B cell (primary cell): ENCODE data around the gene CHTF18. TPM values are rescaled to one million over a fixed set of nuclear protein-coding genes. Genes with fewer than 3 reads are reported as not detected.

Experiments
- ATAC-seq: fragments of 200-7000 bp; cut with Tn5 transposase; one replicate; pipeline ENCODE4 v1.10.0; 2021; ENCODE audit warnings: low read depth, mild to moderate bottlenecking, moderate number of reproducible peaks, moderate library complexity
- CTCF ChIA-PET: fragments of 350-600 bp; sonication (Branson Sonifier 250); formaldehyde crosslinking; loops from one replicate; lab custom pipeline; 2021; ENCODE audit warnings: antibody characterized with exemption, inconsistent platforms; lab: Charles Lee
- POLR2A ChIA-PET: fragments of 350-600 bp; sonication (Branson Sonifier 250); formaldehyde crosslinking; loops from one replicate; lab custom pipeline; 2021; ENCODE audit warnings: antibody characterized with exemption; lab: Charles Lee
- DNase-seq: peaks from one replicate; pipeline ENCODE4 v3.0.0; 2013
- H2AFZ ChIP-seq: 2 replicates; pipeline ENCODE4 v1.6.1; 2012; ENCODE audit warnings: mild to moderate bottlenecking, low read depth, low read length; ENCODE audit not compliant: insufficient read depth, poor library complexity, severe bottlenecking
- H3K27ac ChIP-seq, 2 donors: 1 replicate in 1 of 2; 2 replicates in 1 of 2; pipeline ENCODE4 v1.5.1; 2012 to 2013; ENCODE audit warnings: low read length in 2 of 2, mild to moderate bottlenecking in 2 of 2, moderate library complexity in 1 of 2
- H3K27me3 ChIP-seq, 4 experiments: fragments of 200-600 bp in 1 of 4; sonication (generic) in 1 of 4; replicated peaks in 1 of 4; 1 replicate in 2 of 4; 2 replicates in 2 of 4; pipeline versions ENCODE4 v1.6.1 to v1.7.0; 2013 to 2016; ENCODE audit warnings: low read length in 3 of 4, mild to moderate bottlenecking in 2 of 4, mixed read lengths in 1 of 4, moderate library complexity in 1 of 4; ENCODE audit not compliant: insufficient read depth in 4 of 4, control insufficient read depth in 3 of 4; ENCODE audit errors: control extremely low read depth in 1 of 4
- H3K36me3 ChIP-seq, 2 experiments: replicated peaks in 1 of 2; 1 replicate in 1 of 2; 2 replicates in 1 of 2; pipeline versions ENCODE4 v1.6.1 to v1.7.1; 2013; ENCODE audit warnings: low read length in 1 of 2; ENCODE audit not compliant: insufficient read depth in 2 of 2, control insufficient read depth in 1 of 2; ENCODE audit errors: control extremely low read depth in 1 of 2, extremely low read depth in 1 of 2
- H3K4me1 ChIP-seq, 2 donors: fragments of 200-600 bp in 1 of 2; sonication (generic) in 1 of 2; 1 replicate in 1 of 2; 2 replicates in 1 of 2; pipeline versions ENCODE4 v1.5.1 to v1.6.1; 2013 to 2017; ENCODE audit warnings: low read length in 2 of 2; ENCODE audit not compliant: control insufficient read depth in 2 of 2, insufficient read depth in 2 of 2
- H3K4me2 ChIP-seq: replicated peaks from 2 replicates; pipeline ENCODE3; 2012; ENCODE audit warnings: mild to moderate bottlenecking, low read depth, low read length; ENCODE audit not compliant: poor library complexity, severe bottlenecking
- H3K4me3 ChIP-seq, 5 experiments: fragments of 200-600 bp in 1 of 5; sonication (generic) in 1 of 5; 1 replicate in 3 of 5; 2 replicates in 2 of 5; pipeline versions ENCODE4 v1.5.1 to v1.7.0; 2011 to 2016; ENCODE audit warnings: low read length in 4 of 5, mild to moderate bottlenecking in 4 of 5, low read depth in 2 of 5, control low read depth in 1 of 5, moderate library complexity in 1 of 5; ENCODE audit not compliant: insufficient read depth in 1 of 5; ENCODE audit errors: control extremely low read depth in 1 of 5, extremely low read depth in 1 of 5
- H3K79me2 ChIP-seq: fragments of 200-600 bp; sonication (generic); one replicate; pipeline ENCODE4 v1.6.0; 2016; ENCODE audit warnings: low read length; ENCODE audit not compliant: control insufficient read depth, insufficient read depth
- H3K9ac ChIP-seq: fragments of 200-600 bp; sonication (generic); 2 replicates; pipeline ENCODE4 v1.6.1; 2017; ENCODE audit warnings: mild to moderate bottlenecking, low read length, moderate library complexity
- H3K9me3 ChIP-seq, 3 donors: one replicate each; pipeline versions ENCODE4 v1.6.1 to v1.7.1; 2013; ENCODE audit warnings: low read length in 2 of 3; ENCODE audit not compliant: control insufficient read depth in 2 of 3, insufficient read depth in 1 of 3; ENCODE audit errors: control extremely low read depth in 1 of 3
- H4K20me1 ChIP-seq: 2 replicates; pipeline ENCODE4 v1.6.0; 2012; ENCODE audit warnings: mild to moderate bottlenecking, low read length; ENCODE audit not compliant: insufficient read depth, control insufficient read depth, poor library complexity, severe bottlenecking
- H3K27ac Mint-ChIP-seq: one replicate; pipeline ENCODE4 v1.8.0; 2021; ENCODE audit warnings: mixed read lengths
- H3K27me3 Mint-ChIP-seq: one replicate; pipeline ENCODE4 v1.8.0; 2021; ENCODE audit warnings: mixed read lengths
- H3K4me1 Mint-ChIP-seq: one replicate; pipeline ENCODE4 v1.8.0; 2021; ENCODE audit warnings: mixed read lengths
- H3K4me3 Mint-ChIP-seq: one replicate; pipeline ENCODE4 v1.8.0; 2021; ENCODE audit warnings: mixed read lengths
- H3K9me3 Mint-ChIP-seq: one replicate; pipeline ENCODE4 v1.8.0; 2022; ENCODE audit warnings: mixed read lengths; ENCODE audit not compliant: insufficient read depth
- EZH2 ChIP-seq: IDR thresholded peaks from 2 replicates; pipeline ENCODE4 v1.6.1; 2012; ENCODE audit warnings: borderline replicate concordance, low read depth, mild to moderate bottlenecking, moderate library complexity, low read length; ENCODE audit not compliant: insufficient read depth, poor library complexity, severe bottlenecking
- WGBS: methylation state at CpG from one replicate; pipeline ENCODE4 v1.1.5; 2013; ENCODE audit warnings: missing lambda C conversion rate; ENCODE audit not compliant: insufficient coverage; 5-methylcytosine and 5-hydroxymethylcytosine counted together
- intact Hi-C: fragments of 100-400 bp; cut with micrococcal nuclease; formaldehyde crosslinking; loops from one replicate; pipeline ENCODE4 v1.10.0; 2022
- polyA plus RNA-seq: library from polyadenylated mRNA; depleted of rRNA; stranded (reverse); fragments of >200 nt; gene quantifications from 2 replicates; pipeline ENCODE4 v1.2.3, GENCODE V29; 2012
- total RNA-seq, 2 donors: library from RNA; stranded (reverse); fragments of 120-200 nt in 1 of 2; gene quantifications; 1 replicate in 1 of 2; 2 replicates in 1 of 2; pipeline versions ENCODE4 v1.2.3 to v1.2.4, GENCODE V29; 2013 to 2022
- TF ChIP-seq, protein P1 (sequence below): fragments of 200-600 bp; IDR thresholded peaks from one replicate; pipeline ENCODE4 v1.8.0; 2022; ENCODE audit warnings: antibody characterized with exemption, mild to moderate bottlenecking

Gene CHTF18
- total and polyA plus RNA-seq, 2 donors (not counting 1 experiment from before 2014, with no cell fraction given) = 72.3 to 76.1 TPM

DNA sequence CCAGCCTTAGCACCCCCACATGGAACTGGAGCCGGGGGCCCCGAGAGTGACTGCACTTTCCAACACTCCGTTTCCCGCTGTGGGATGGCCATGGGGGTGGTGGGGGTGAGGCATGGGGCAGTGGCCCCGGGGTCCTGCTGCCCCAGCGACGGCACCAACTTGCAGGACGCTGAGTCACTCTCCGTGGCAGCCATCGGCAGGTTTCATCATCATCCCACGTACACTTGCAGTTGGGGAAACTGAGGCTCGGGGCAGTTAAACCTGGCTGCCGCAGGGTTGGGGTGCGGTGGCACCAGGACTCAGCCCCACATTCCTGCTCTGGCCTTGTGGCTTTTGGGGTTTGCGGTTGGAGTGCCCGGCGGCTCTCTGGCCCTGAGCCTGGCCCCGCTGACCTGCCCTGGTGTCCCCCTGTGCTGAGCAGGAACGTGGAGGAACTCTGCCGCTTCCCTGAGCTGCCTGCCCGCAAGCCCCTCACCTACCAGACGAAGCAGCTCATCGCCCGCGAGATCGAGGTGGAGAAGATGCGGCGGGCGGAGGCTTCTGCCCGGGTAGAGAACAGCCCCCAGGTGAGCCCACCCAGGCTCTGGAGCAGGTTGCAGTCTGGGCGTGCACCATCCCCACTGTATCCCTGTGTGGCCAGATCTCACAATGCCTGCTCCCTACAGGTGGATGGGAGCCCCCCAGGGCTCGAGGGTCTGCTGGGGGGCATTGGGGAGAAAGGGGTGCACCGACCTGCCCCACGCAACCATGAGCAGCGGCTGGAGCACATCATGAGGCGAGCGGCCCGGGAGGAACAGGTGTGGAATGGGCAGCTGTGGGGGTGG lies 8.1 kb downstream of the CHTF18 start:
- ChIA-PET POLR2A (no interaction called here), CTCF (no interaction called here)
- DNase-seq = no peak
- Mint-ChIP-seq H3K27me3 (peaks cover 4% of the 10 kb centered on the region), H3K27ac (no peak overlapping the region), H3K9me3 (no peaks in the 10 kb centered on the region), H3K4me3 (no peak overlapping the region), H3K4me1 (no peaks in the 10 kb centered on the region)
- intact Hi-C loops = no loop called here
- H3K4me1 ChIP-seq = peaks cover 4 to 10% of the 10 kb centered on the region in 2 donors
- TF ChIP-seq, protein P1, sequence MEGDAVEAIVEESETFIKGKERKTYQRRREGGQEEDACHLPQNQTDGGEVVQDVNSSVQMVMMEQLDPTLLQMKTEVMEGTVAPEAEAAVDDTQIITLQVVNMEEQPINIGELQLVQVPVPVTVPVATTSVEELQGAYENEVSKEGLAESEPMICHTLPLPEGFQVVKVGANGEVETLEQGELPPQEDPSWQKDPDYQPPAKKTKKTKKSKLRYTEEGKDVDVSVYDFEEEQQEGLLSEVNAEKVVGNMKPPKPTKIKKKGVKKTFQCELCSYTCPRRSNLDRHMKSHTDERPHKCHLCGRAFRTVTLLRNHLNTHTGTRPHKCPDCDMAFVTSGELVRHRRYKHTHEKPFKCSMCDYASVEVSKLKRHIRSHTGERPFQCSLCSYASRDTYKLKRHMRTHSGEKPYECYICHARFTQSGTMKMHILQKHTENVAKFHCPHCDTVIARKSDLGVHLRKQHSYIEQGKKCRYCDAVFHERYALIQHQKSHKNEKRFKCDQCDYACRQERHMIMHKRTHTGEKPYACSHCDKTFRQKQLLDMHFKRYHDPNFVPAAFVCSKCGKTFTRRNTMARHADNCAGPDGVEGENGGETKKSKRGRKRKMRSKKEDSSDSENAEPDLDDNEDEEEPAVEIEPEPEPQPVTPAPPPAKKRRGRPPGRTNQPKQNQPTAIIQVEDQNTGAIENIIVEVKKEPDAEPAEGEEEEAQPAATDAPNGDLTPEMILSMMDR = no peak
- TF ChIP-seq EZH2 = no peak
- H3K9me3 ChIP-seq = peaks cover 0 to 10% (median 0%) of the 10 kb centered on the region in 3 donors
- no peak overlapping the region for H3K4me3 ChIP-seq
- H3K9ac ChIP-seq = no peak overlapping the region
- H3K36me3 ChIP-seq = no peaks in the 10 kb centered on the region
- H3K27me3 ChIP-seq = peaks cover 0 to 29% (median 3%) of the 10 kb centered on the region in 4 experiments
- WGBS = 94% methylated on average over 32 of the region's 38 CpGs
- ATAC-seq = no peak
- H4K20me1 ChIP-seq = no peaks in the 10 kb centered on the region
- H3K79me2 ChIP-seq = no peaks in the 10 kb centered on the region
- H3K27ac ChIP-seq = no peak overlapping the region
- no peak overlapping the region for H3K4me2 ChIP-seq
- no peak overlapping the region for H2AFZ ChIP-seq

DNA sequence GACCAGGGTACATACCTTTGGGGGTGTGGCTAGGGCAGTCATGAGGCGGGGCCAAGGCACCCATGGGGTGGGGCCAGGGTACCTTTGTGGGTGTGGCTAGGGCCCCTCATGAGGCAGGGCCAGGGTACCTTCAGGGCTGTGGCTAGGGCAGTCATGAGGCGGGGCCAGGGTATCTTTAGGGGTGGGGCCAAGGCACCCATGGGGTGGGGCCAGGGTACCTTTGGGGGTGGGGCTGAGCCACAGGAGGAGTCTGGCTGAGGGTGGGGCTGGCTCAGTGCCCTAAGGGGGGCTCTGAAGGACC lies 8.7 kb downstream of the CHTF18 start:
- Mint-ChIP-seq H3K27ac (no peak overlapping the region), H3K27me3 (peaks cover 4% of the 10 kb centered on the region), H3K4me1 (no peaks in the 10 kb centered on the region), H3K4me3 (no peak overlapping the region), H3K9me3 (no peaks in the 10 kb centered on the region)
- no peaks in the 10 kb centered on the region for H4K20me1 ChIP-seq
- no peak overlapping the region for H3K27ac ChIP-seq
- POLR2A ChIA-PET = no interaction called here
- ATAC-seq = peak; percentile 26
- no peak overlapping the region for H2AFZ ChIP-seq
- H3K79me2 ChIP-seq = no peaks in the 10 kb centered on the region
- TF ChIP-seq EZH2 = no peak
- CTCF ChIA-PET = no interaction called here
- no peak for DNase-seq
- H3K27me3 ChIP-seq = peaks cover 0 to 35% (median 5%) of the 10 kb centered on the region in 4 experiments
- H3K4me2 ChIP-seq = no peak overlapping the region
- WGBS = 90% methylated on average over 2 of the region's 2 CpGs
- H3K36me3 ChIP-seq = no peaks in the 10 kb centered on the region
- peaks cover 0 to 10% (median 0%) of the 10 kb centered on the region in 3 donors for H3K9me3 ChIP-seq
- no peak overlapping the region for H3K9ac ChIP-seq
- no peak overlapping the region for H3K4me3 ChIP-seq
- H3K4me1 ChIP-seq = peaks cover 4 to 10% of the 10 kb centered on the region in 2 donors
- intact Hi-C loops = no loop called here
